BLaER1 treated with 17β-estradiol and CSF1 and Interleukin-3, amounts not matched to agents 10 nM and 100 nM (cell line): Measurements from ENCODE around the gene CLPTM1.
"Not testable (repeated sequence)": the region's sequence is repeated elsewhere in the genome, so short reads cannot be mapped to it uniquely, and the experiment has no call there.

Source experiments
- H3K27ac ChIP-seq, 11 experiments: shearing (Covaris generic); formaldehyde crosslinking; 2 replicates each; pipeline ENCODE4 v1.8.1; 2022
- H3K27me3 ChIP-seq, 11 experiments: shearing (Covaris generic); formaldehyde crosslinking; 2 replicates each; pipeline ENCODE4 v1.8.1; 2022
- H3K36me3 ChIP-seq, 11 experiments: shearing (Covaris generic); formaldehyde crosslinking; 2 replicates each; pipeline ENCODE4 v1.8.1; 2022
- H3K4me1 ChIP-seq, 10 experiments: shearing (Covaris generic); formaldehyde crosslinking; 2 replicates each; pipeline ENCODE4 v1.8.1; 2022
- H3K4me2 ChIP-seq, 11 experiments: shearing (Covaris generic); formaldehyde crosslinking; 2 replicates each; pipeline ENCODE4 v1.8.1; 2022
- H3K4me3 ChIP-seq, 10 experiments: shearing (Covaris generic); formaldehyde crosslinking; 2 replicates each; pipeline ENCODE4 v1.8.1; 2022
- H3K9ac ChIP-seq, 11 experiments: shearing (Covaris generic); formaldehyde crosslinking; 2 replicates each; pipeline ENCODE4 v1.8.1; 2022
- H3K9me3 ChIP-seq, 11 experiments: shearing (Covaris generic); formaldehyde crosslinking; replicated peaks in 1 of 11; 2 replicates each; pipeline ENCODE4 v1.8.1; 2022
- H4K20me1 ChIP-seq, 11 experiments: shearing (Covaris generic); formaldehyde crosslinking; 2 replicates each; pipeline ENCODE4 v1.8.1; 2022
- Cebpa-rat ChIP-seq, 11 experiments: shearing (Covaris generic); IDR thresholded peaks; 2 replicates each; pipeline ENCODE4 v1.8.1; 2022

The CLPTM1 gene, protein sequence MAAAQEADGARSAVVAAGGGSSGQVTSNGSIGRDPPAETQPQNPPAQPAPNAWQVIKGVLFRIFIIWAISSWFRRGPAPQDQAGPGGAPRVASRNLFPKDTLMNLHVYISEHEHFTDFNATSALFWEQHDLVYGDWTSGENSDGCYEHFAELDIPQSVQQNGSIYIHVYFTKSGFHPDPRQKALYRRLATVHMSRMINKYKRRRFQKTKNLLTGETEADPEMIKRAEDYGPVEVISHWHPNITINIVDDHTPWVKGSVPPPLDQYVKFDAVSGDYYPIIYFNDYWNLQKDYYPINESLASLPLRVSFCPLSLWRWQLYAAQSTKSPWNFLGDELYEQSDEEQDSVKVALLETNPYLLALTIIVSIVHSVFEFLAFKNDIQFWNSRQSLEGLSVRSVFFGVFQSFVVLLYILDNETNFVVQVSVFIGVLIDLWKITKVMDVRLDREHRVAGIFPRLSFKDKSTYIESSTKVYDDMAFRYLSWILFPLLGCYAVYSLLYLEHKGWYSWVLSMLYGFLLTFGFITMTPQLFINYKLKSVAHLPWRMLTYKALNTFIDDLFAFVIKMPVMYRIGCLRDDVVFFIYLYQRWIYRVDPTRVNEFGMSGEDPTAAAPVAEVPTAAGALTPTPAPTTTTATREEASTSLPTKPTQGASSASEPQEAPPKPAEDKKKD

DNA sequence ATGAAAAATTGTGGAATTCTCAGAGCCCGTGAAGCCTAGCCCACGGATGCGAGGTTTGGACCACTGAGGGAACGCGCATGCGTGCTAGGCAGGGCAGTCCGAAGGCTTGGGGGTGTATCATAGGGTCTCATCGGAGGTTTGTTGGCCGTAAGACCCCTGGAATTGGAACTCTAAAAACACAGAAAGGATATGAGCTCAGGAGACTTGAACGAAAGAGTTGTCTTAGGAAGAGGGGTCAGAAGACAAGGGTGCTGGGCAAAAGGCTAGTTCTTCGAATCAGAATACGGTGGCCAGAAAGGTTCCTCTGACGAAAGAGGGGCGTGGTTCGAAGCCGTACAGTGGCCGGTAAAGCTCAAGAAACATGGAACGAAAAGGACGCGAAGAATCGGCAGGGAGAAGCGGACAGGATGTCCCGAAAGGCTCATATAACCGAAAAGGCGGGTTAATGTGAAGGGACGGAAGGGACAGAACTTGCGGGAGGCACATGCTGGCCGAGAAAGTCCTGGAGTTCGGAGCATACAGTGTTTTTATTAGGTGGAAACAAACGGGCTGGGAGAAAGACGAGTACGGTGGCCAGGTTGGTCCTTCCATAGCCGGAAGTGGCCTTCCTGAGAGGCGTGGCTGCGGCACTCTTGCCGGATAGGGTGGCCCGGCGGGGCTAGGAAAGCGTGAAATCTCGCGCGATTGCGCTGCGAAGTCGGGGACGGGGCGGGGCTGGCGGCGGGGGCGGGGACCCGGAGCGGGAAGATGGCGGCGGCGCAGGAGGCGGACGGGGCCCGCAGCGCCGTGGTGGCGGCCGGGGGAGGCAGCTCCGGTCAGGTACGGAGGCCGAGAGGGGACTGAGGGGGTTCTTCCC is at the start of gene CLPTM1:
Gene CLPTM1, plus strand, starts transcription at position 732 of the 856 bp plus-strand sequence. Its CDS starts 16 bp downstream, at position 748.
- H4K20me1 ChIP-seq = peaks cover 41 to 46% (median 45%) of the 10 kb centered on the region in 11 experiments; a peak in 21 of 22 replicates
- H3K4me1 ChIP-seq = peaks cover 38 to 63% (median 54%) of the 10 kb centered on the region in 10 experiments
- H3K4me2 ChIP-seq = peak within 1 kb of the TSS; percentile 88 to 100 (median 97)
- no peaks in the 10 kb centered on the region for H3K9me3 ChIP-seq
- no peaks in the 10 kb centered on the region for H3K27me3 ChIP-seq
- H3K9ac ChIP-seq = peak within 1 kb of the TSS; percentile 90 to 99 (median 96)
- peaks cover 0 to 34% (median 19%) of the 10 kb centered on the region in 11 experiments; a peak in 17 of 22 replicates for H3K36me3 ChIP-seq
- TF ChIP-seq Cebpa-rat (IDR thresholded peaks at IDR 0.05) = no peak
- peak within 1 kb of the TSS; percentile 84 to 99 (median 94) for H3K27ac ChIP-seq
- peak within 1 kb of the TSS; percentile 89 to 99 (median 97) for H3K4me3 ChIP-seq

DNA sequence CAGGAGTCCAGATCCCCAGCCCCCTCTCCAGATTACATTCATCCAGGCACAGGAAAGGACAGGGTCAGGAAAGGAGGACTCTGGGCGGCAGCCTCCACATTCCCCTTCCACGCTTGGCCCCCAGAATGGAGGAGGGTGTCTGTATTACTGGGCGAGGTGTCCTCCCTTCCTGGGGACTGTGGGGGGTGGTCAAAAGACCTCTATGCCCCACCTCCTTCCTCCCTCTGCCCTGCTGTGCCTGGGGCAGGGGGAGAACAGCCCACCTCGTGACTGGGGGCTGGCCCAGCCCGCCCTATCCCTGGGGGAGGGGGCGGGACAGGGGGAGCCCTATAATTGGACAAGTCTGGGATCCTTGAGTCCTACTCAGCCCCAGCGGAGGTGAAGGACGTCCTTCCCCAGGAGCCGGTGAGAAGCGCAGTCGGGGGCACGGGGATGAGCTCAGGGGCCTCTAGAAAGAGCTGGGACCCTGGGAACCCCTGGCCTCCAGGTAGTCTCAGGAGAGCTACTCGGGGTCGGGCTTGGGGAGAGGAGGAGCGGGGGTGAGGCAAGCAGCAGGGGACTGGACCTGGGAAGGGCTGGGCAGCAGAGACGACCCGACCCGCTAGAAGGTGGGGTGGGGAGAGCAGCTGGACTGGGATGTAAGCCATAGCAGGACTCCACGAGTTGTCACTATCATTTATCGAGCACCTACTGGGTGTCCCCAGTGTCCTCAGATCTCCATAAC is 49.6 kb upstream of the CLPTM1 start, which contains the start of gene APOE:
Gene APOE, plus strand, starts transcription at position 360 of the 724 bp plus-strand sequence. CDS start 829 bp downstream, outside the sequence.
- Histone ChIP-seq H4K20me1 (peaks cover 0 to 42% (median 28%) of the 10 kb centered on the region in 11 experiments; a peak in 17 of 22 replicates), H3K9ac (peak within 1 kb of the TSS in 3 of 11 experiments; percentile 9 to 64 (median 41); a peak in 4 of 22 replicates), H3K27ac (no peak within 1 kb of the TSS; a peak in 1 of 22 replicates), H3K9me3 (no peaks in the 10 kb centered on the region), H3K27me3 (peaks cover 7 to 15% (median 9%) of the 10 kb centered on the region in 11 experiments; a peak in 19 of 22 replicates), H3K4me3 (peak within 1 kb of the TSS in 1 of 10 experiments; percentile 9; a peak in 1 of 20 replicates), H3K36me3 (peaks cover 24 to 42% (median 36%) of the 10 kb centered on the region in 11 experiments), H3K4me1 (peaks cover 0 to 34% (median 17%) of the 10 kb centered on the region in 10 experiments; a peak in 16 of 20 replicates), H3K4me2 (peak within 1 kb of the TSS in 9 of 11 experiments; percentile 10 to 54 (median 32); a peak in 13 of 22 replicates)
- TF ChIP-seq Cebpa-rat (IDR thresholded peaks at IDR 0.05) = no peak

DNA sequence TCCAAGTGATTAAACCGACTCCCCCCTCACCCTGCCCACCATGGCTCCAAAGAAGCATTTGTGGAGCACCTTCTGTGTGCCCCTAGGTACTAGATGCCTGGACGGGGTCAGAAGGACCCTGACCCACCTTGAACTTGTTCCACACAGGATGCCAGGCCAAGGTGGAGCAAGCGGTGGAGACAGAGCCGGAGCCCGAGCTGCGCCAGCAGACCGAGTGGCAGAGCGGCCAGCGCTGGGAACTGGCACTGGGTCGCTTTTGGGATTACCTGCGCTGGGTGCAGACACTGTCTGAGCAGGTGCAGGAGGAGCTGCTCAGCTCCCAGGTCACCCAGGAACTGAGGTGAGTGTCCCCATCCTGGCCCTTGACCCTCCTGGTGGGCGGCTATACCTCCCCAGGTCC is 47.6 kb upstream of the CLPTM1 start:
- Histone ChIP-seq H3K36me3 (peaks cover 3 to 22% (median 16%) of the 10 kb centered on the region in 11 experiments), H4K20me1 (peaks cover 0 to 22% (median 16%) of the 10 kb centered on the region in 11 experiments; a peak in 17 of 22 replicates), H3K27me3 (peaks cover 7 to 15% (median 9%) of the 10 kb centered on the region in 11 experiments; a peak in 19 of 22 replicates), H3K4me2 (no peak overlapping the region), H3K4me3 (no peak overlapping the region), H3K27ac (no peak overlapping the region), H3K9ac (peak overlapping the region in 1 of 11 experiments; percentile 24; a peak in 1 of 22 replicates), H3K4me1 (peaks cover 0 to 54% (median 35%) of the 10 kb centered on the region in 10 experiments; a peak in 17 of 20 replicates), H3K9me3 (no peaks in the 10 kb centered on the region)
- no peak for TF ChIP-seq Cebpa-rat (IDR thresholded peaks at IDR 0.05)

DNA sequence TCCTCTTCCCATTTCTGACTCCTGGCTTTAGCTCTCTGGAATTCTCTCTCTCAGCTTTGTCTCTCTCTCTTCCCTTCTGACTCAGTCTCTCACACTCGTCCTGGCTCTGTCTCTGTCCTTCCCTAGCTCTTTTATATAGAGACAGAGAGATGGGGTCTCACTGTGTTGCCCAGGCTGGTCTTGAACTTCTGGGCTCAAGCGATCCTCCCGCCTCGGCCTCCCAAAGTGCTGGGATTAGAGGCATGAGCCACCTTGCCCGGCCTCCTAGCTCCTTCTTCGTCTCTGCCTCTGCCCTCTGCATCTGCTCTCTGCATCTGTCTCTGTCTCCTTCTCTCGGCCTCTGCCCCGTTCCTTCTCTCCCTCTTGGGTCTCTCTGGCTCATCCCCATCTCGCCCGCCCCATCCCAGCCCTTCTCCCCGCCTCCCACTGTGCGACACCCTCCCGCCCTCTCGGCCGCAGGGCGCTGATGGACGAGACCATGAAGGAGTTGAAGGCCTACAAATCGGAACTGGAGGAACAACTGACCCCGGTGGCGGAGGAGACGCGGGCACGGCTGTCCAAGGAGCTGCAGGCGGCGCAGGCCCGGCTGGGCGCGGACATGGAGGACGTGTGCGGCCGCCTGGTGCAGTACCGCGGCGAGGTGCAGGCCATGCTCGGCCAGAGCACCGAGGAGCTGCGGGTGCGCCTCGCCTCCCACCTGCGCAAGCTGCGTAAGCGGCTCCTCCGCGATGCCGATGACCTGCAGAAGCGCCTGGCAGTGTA is 46.9 kb upstream of the CLPTM1 start:
- no peaks in the 10 kb centered on the region for H3K9me3 ChIP-seq
- H3K4me3 ChIP-seq = no peak overlapping the region
- H3K4me1 ChIP-seq = peaks cover 0 to 60% (median 41%) of the 10 kb centered on the region in 10 experiments; a peak in 17 of 20 replicates
- H3K27ac ChIP-seq = no peak overlapping the region
- no peak for TF ChIP-seq Cebpa-rat (IDR thresholded peaks at IDR 0.05)
- peaks cover 7 to 15% (median 9%) of the 10 kb centered on the region in 11 experiments; a peak in 19 of 22 replicates for H3K27me3 ChIP-seq
- no peak overlapping the region for H3K4me2 ChIP-seq
- H4K20me1 ChIP-seq = peaks cover 0 to 15% (median 10%) of the 10 kb centered on the region in 11 experiments; a peak in 16 of 22 replicates
- H3K36me3 ChIP-seq = peaks cover 0 to 15% (median 10%) of the 10 kb centered on the region in 11 experiments; a peak in 16 of 22 replicates
- H3K9ac ChIP-seq = peak overlapping the region in 1 of 11 experiments; percentile 24; a peak in 2 of 22 replicates

DNA sequence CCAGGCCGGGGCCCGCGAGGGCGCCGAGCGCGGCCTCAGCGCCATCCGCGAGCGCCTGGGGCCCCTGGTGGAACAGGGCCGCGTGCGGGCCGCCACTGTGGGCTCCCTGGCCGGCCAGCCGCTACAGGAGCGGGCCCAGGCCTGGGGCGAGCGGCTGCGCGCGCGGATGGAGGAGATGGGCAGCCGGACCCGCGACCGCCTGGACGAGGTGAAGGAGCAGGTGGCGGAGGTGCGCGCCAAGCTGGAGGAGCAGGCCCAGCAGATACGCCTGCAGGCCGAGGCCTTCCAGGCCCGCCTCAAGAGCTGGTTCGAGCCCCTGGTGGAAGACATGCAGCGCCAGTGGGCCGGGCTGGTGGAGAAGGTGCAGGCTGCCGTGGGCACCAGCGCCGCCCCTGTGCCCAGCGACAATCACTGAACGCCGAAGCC is 46.3 kb upstream of the CLPTM1 start:
- peaks cover 0 to 64% (median 46%) of the 10 kb centered on the region in 10 experiments; a peak in 18 of 20 replicates for H3K4me1 ChIP-seq
- H3K9ac ChIP-seq = no peak overlapping the region
- H3K27ac ChIP-seq = no peak overlapping the region
- H4K20me1 ChIP-seq = peaks cover 0 to 9% (median 6%) of the 10 kb centered on the region in 11 experiments; a peak in 13 of 22 replicates
- H3K36me3 ChIP-seq = peaks cover 0 to 9% (median 7%) of the 10 kb centered on the region in 11 experiments; a peak in 7 of 22 replicates
- TF ChIP-seq Cebpa-rat (IDR thresholded peaks at IDR 0.05) = no peak
- H3K4me2 ChIP-seq = no peak overlapping the region
- H3K27me3 ChIP-seq = peaks cover 7 to 15% (median 9%) of the 10 kb centered on the region in 11 experiments; a peak in 19 of 22 replicates
- no peaks in the 10 kb centered on the region for H3K9me3 ChIP-seq
- H3K4me3 ChIP-seq = no peak overlapping the region

DNA sequence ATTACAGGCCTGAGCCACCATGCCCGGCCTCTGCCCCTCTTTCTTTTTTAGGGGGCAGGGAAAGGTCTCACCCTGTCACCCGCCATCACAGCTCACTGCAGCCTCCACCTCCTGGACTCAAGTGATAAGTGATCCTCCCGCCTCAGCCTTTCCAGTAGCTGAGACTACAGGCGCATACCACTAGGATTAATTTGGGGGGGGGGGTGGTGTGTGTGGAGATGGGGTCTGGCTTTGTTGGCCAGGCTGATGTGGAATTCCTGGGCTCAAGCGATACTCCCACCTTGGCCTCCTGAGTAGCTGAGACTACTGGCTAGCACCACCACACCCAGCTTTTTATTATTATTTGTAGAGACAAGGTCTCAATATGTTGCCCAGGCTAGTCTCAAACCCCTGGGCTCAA is 45.4 kb upstream of the CLPTM1 start:
- Histone ChIP-seq H3K9me3 (no peaks in the 10 kb centered on the region), H3K9ac (peak overlapping the region in 5 of 11 experiments; percentile 10 to 55 (median 38); a peak in 6 of 22 replicates), H3K4me3 (no peak overlapping the region), H3K4me1 (peaks cover 8 to 66% (median 52%) of the 10 kb centered on the region in 10 experiments), H3K36me3 (peaks cover 0 to under 1% (median 0%) of the 10 kb centered on the region in 11 experiments; a peak in 1 of 22 replicates), H4K20me1 (no peaks in the 10 kb centered on the region; a peak in 1 of 22 replicates), H3K4me2 (peak overlapping the region in 5 of 11 experiments; percentile 6 to 89 (median 76); a peak in 6 of 22 replicates), H3K27ac (peak overlapping the region in 2 of 11 experiments; percentile 11 to 35; a peak in 3 of 22 replicates), H3K27me3 (peaks cover 7 to 15% (median 9%) of the 10 kb centered on the region in 11 experiments; a peak in 19 of 22 replicates)
- no peak for TF ChIP-seq Cebpa-rat (IDR thresholded peaks at IDR 0.05)

DNA sequence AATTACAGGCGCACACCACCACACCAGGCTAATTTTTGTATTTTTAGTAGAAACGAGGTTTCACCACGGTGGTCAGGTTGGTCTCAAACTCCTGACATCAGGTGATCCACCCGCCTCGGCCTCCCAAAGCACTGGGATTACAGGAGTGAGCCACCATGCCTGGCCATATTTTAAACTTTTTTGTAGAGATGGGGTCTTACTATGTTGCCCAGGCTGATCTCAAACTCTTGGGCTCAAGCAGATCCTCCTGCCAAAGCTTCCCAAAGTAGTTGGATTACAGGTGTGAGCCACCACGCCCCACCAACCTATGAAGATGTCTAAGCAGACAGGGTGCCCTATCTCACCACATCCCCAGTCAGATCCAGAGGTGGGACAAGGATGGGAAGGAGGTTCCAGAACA is 43.3 kb upstream of the CLPTM1 start:
- H3K27me3 ChIP-seq, H3K9ac ChIP-seq, H3K4me3 ChIP-seq, H3K36me3 ChIP-seq, H4K20me1 ChIP-seq, H3K9me3 ChIP-seq, H3K27ac ChIP-seq: not testable (repeated sequence)
- Histone ChIP-seq H3K4me2 (peak overlapping the region in 5 of 11 experiments; percentile 89 to 97 (median 95); a peak in 9 of 22 replicates), H3K4me1 (peaks cover 9 to 66% (median 49%) of the 10 kb centered on the region in 10 experiments)
